PC-9 (cell line): ENCODE measurements around the gene TOE1. TPM values are rescaled to one million over a fixed set of nuclear protein-coding genes. Genes with fewer than 3 reads are reported as not detected.
A peak's percentile ranks its signal among the peaks of the same experiment; 100 is the strongest.

Experiments
- BruUV-seq: library from RNA; stranded (reverse); fragments of 400-500 nt; replicated peaks from 2 replicates; lab custom pipeline; 2021; lab: Mats Ljungman, UMichigan
- CTCF ChIA-PET: fragments of 300-600 bp; sonication (Branson Sonifier 250); formaldehyde crosslinking; loops from one replicate; lab custom pipeline; 2022; ENCODE audit warnings: antibody characterized with exemption; lab: Charles Lee
- POLR2A ChIA-PET: fragments of 300-600 bp; sonication (Branson Sonifier 250); formaldehyde crosslinking; loops from one replicate; lab custom pipeline; 2022; ENCODE audit warnings: antibody characterized with exemption; ENCODE audit not compliant: unreplicated experiment; lab: Charles Lee
- DNase-seq, 2 experiments: peaks; one replicate each; pipeline versions ENCODE4 v3.0.0 to v3.0.0-alpha.2; 2015 to 2022; ENCODE audit warnings: mixed read lengths in 1 of 2
- H2AFZ ChIP-seq: fragments of 200-600 bp; sonication (generic); 2 replicates; pipeline ENCODE4 v1.8.1; 2017; ENCODE audit warnings: antibody characterized with exemption
- H3F3A ChIP-seq: fragments of 200-600 bp; sonication (generic); 2 replicates; pipeline ENCODE4 v1.8.1; 2017; ENCODE audit warnings: antibody characterized with exemption, mild to moderate bottlenecking, low read depth; ENCODE audit not compliant: insufficient read depth
- H3K27ac ChIP-seq: fragments of 200-600 bp; sonication (generic); 2 replicates; pipeline ENCODE4 v1.6.1; 2016; ENCODE audit warnings: mixed run types
- H3K27me3 ChIP-seq: fragments of 200-600 bp; sonication (generic); 2 replicates; pipeline ENCODE4 v1.6.1; 2016; ENCODE audit warnings: low read depth, mixed run types; ENCODE audit not compliant: insufficient read depth
- H3K36me3 ChIP-seq: fragments of 200-600 bp; sonication (generic); 2 replicates; pipeline ENCODE4 v1.6.1; 2016; ENCODE audit warnings: low read depth, mixed run types
- H3K4me1 ChIP-seq: fragments of 200-600 bp; sonication (generic); replicated peaks from 2 replicates; pipeline ENCODE4 v1.6.1; 2016; ENCODE audit warnings: mixed run types; ENCODE audit not compliant: insufficient read depth
- H3K4me2 ChIP-seq: fragments of 200-600 bp; sonication (generic); 2 replicates; pipeline ENCODE4 v1.6.1; 2017; ENCODE audit warnings: mixed run types
- H3K4me3 ChIP-seq: fragments of 200-600 bp; sonication (generic); 2 replicates; pipeline ENCODE4 v1.6.1; 2016; ENCODE audit warnings: mixed run types
- H3K79me2 ChIP-seq: fragments of 200-600 bp; sonication (generic); 2 replicates; pipeline ENCODE4 v1.6.1; 2017; ENCODE audit warnings: low read depth, mixed run types
- H3K9me2 ChIP-seq: fragments of 200-600 bp; sonication (generic); 2 replicates; pipeline ENCODE4 v1.8.1; 2017; ENCODE audit warnings: mild to moderate bottlenecking; ENCODE audit not compliant: insufficient read depth
- H3K9me3 ChIP-seq: fragments of 200-600 bp; sonication (generic); 2 replicates; pipeline ENCODE4 v1.8.1; 2016; ENCODE audit warnings: low read depth; ENCODE audit not compliant: insufficient read depth
- H4K20me1 ChIP-seq: fragments of 200-600 bp; sonication (generic); 2 replicates; pipeline ENCODE4 v1.8.1; 2017; ENCODE audit not compliant: insufficient read depth
- CTCF ChIP-seq: fragments of 200-600 bp; sonication (generic); conservative IDR thresholded peaks from 2 replicates; pipeline ENCODE4 v1.6.1; 2017; ENCODE audit warnings: mixed run types, antibody characterized with exemption, mild to moderate bottlenecking, moderate library complexity
- EZH2 ChIP-seq: fragments of 200-600 bp; sonication (generic); IDR thresholded peaks from 2 replicates; pipeline ENCODE4 v1.8.0; 2017; ENCODE audit warnings: antibody characterized with exemption, low read depth
- intact Hi-C: fragments of 100-400 bp; cut with micrococcal nuclease; formaldehyde crosslinking; loops from one replicate; pipeline ENCODE4 v1.10.0; 2022; ENCODE audit not compliant: unreplicated experiment
- total RNA-seq: library from RNA; stranded (reverse); gene quantifications from 2 replicates; pipeline ENCODE4 v1.2.3, GENCODE V29; 2021

TOE1 gene
- total RNA-seq, 1 experiment from 2014 or later: 20.4 TPM

GRCh38 chr1:45297666-45298356, 42.2 kb upstream of the TOE1 start:
- no TSS peak for BruUV-seq
- no peaks in the 10 kb centered on the region for H4K20me1 ChIP-seq
- H3K79me2 ChIP-seq: no peaks in the 10 kb centered on the region
- DNase-seq: no peak
- H3K4me1 ChIP-seq: no peaks in the 10 kb centered on the region
- no peak overlapping the region for H3K4me3 ChIP-seq
- no peak overlapping the region for H3K27ac ChIP-seq
- no peak overlapping the region for H2AFZ ChIP-seq
- H3K4me2 ChIP-seq: no peak overlapping the region
- CTCF ChIA-PET: interaction anchor here (1.6 kb wide), 1 partner anchor 280 kb away, joined by 4 read pairs; no protein-coding TSS in a partner anchor
- no peaks in the 10 kb centered on the region for H3K9me2 ChIP-seq
- H3K36me3 ChIP-seq: no peaks in the 10 kb centered on the region
- H3K27me3 ChIP-seq: no peaks in the 10 kb centered on the region
- intact Hi-C loops: no loop called here
- no peaks in the 10 kb centered on the region for H3K9me3 ChIP-seq
- TF ChIP-seq EZH2 (no peak), CTCF (no peak)
- peaks cover 21% of the 10 kb centered on the region for H3F3A ChIP-seq
- POLR2A ChIA-PET: no interaction called here

- Histone ChIP-seq H3K79me2 (no peaks in the 10 kb centered on the region), H3K9me3 (no peaks in the 10 kb centered on the region), H3K4me3 (no peak overlapping the region), H3K4me2 (no peak overlapping the region), H2AFZ (no peak overlapping the region), H3F3A (peaks cover 25% of the 10 kb centered on the region), H3K36me3 (no peaks in the 10 kb centered on the region), H3K27me3 (no peaks in the 10 kb centered on the region), H3K4me1 (peaks cover 2% of the 10 kb centered on the region), H4K20me1 (no peaks in the 10 kb centered on the region), H3K27ac (no peak overlapping the region), H3K9me2 (no peaks in the 10 kb centered on the region)
- ChIA-PET POLR2A (interaction anchor here (0.6 kb wide), 1 partner anchor 251 kb away, joined by 9 read pairs; no protein-coding TSS in a partner anchor), CTCF (interaction anchor here (1.3 to 2.3 kb wide), 2 partner anchors 287 to 506 kb away, joined by 3 to 10 read pairs; partner anchors contain the start of genes HECTD3 and UROD)
- no TSS peak for BruUV-seq
- TF ChIP-seq CTCF: no peak
- no peak for TF ChIP-seq EZH2
- no peak for DNase-seq
- intact Hi-C loops: no loop called here
Observed at GRCh38 chr1:45299296-45299695, 40.7 kb upstream of the TOE1 start.

DNA sequence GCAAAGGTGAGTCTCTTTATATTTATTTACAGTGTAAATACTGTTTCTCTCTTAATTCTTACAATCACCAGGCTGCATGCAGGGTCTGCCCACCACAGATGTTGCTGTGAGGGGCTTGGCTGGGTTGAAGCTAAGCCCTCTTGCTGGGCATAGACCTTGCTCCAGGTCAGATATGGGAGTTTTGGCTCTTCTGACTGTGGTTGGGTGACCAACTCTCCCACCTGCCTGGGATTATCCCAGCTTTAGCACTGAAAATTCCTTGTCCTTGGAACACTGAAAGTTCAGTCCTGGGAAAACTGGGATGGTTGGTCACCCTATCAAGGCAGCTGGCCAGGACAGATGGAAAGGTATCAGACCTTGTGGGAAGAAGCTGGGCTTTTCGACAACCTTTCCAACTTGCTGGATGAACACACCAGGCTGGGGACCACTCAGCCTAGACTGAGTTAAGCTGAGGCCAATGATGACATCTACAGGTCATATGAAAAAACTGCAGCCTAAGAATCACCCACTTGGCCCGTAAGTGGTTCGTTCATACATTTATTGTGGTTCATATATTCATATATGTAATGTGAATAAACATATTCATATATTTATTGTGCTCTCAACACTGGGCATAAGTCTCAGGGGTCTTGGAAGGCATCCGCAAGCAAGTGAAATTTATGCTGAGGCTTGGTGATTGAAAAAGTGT, 39.8 kb upstream of the TOE1 start:
- Histone ChIP-seq H3K4me2 (no peak overlapping the region), H3K27ac (no peak overlapping the region), H3K27me3 (no peaks in the 10 kb centered on the region), H4K20me1 (no peaks in the 10 kb centered on the region), H3K9me2 (no peaks in the 10 kb centered on the region), H3K79me2 (no peaks in the 10 kb centered on the region), H3K9me3 (no peaks in the 10 kb centered on the region), H3F3A (peaks cover 25% of the 10 kb centered on the region), H2AFZ (no peak overlapping the region), H3K4me1 (peaks cover 10% of the 10 kb centered on the region), H3K36me3 (no peaks in the 10 kb centered on the region), H3K4me3 (no peak overlapping the region)
- POLR2A ChIA-PET: no interaction called here
- DNase-seq: peak; percentile 42 to 67
- CTCF ChIA-PET: interaction anchor here (0.5 to 2.3 kb wide), 7 partner anchors 83 to 687 kb away, joined by 3 to 10 read pairs (median 3); partner anchors contain the start of genes HECTD3 and UROD
- intact Hi-C loops: loop anchor here (1.0 to 5.0 kb wide), 5 partner anchors 112 to 507 kb away; no protein-coding TSS in a partner anchor
- no TSS peak for BruUV-seq
- TF ChIP-seq CTCF (peak; percentile 79), EZH2 (no peak)
